Endothelial cell (in vitro differentiated cells): ENCODE measurements around the gene RER1. TPM values are rescaled to one million over a fixed set of nuclear protein-coding genes. Genes with fewer than 3 reads are reported as not detected.

Experiments
- DNase-seq: peaks from one replicate; pipeline ENCODE4 v3.0.0; 2021; ENCODE audit warnings: low spot score
- H3K27ac Mint-ChIP-seq: one replicate; pipeline ENCODE4 v1.8.0; 2021; ENCODE audit warnings: mixed read lengths, inconsistent platforms; ENCODE audit not compliant: unreplicated experiment
- H3K27me3 Mint-ChIP-seq: one replicate; pipeline ENCODE4 v1.8.0; 2021; ENCODE audit warnings: mild to moderate bottlenecking, moderate library complexity, mixed read lengths, inconsistent platforms; ENCODE audit not compliant: unreplicated experiment
- H3K36me3 Mint-ChIP-seq: one replicate; pipeline ENCODE4 v1.8.0; 2021; ENCODE audit warnings: mild to moderate bottlenecking, low read depth, mixed read lengths, inconsistent platforms; ENCODE audit not compliant: unreplicated experiment
- H3K4me1 Mint-ChIP-seq: one replicate; pipeline ENCODE4 v1.8.0; 2021; ENCODE audit warnings: mild to moderate bottlenecking, mixed read lengths, inconsistent platforms; ENCODE audit not compliant: unreplicated experiment
- H3K4me3 Mint-ChIP-seq: one replicate; pipeline ENCODE4 v1.8.0; 2021; ENCODE audit warnings: mild to moderate bottlenecking, mixed read lengths, inconsistent platforms; ENCODE audit not compliant: unreplicated experiment
- H3K9me3 Mint-ChIP-seq: one replicate; pipeline ENCODE4 v1.8.0; 2021; ENCODE audit warnings: mixed read lengths, inconsistent platforms; ENCODE audit not compliant: unreplicated experiment
- total RNA-seq: library from RNA; stranded (reverse); fragmentation: NEBNext Ultra II Directional; extraction: Animal tissue kit (Norgen Biotek cat#: 25700); gene quantifications from one replicate; pipeline ENCODE4 v1.2.1, GENCODE V29; 2021; ENCODE audit not compliant: unreplicated experiment
- TF ChIP-seq, protein P1 (sequence below): fragments of 200-600 bp; sonication (generic); IDR thresholded peaks from one replicate; pipeline ENCODE4 v1.5.0; 2021; ENCODE audit warnings: antibody characterized with exemption; ENCODE audit not compliant: unreplicated experiment

Gene RER1
- total RNA-seq, 1 donor from 2014 or later: 141 TPM

GRCh38 chr1:2445823-2446215 lies 54.2 kb downstream of the RER1 start:
- TF ChIP-seq, protein P1, sequence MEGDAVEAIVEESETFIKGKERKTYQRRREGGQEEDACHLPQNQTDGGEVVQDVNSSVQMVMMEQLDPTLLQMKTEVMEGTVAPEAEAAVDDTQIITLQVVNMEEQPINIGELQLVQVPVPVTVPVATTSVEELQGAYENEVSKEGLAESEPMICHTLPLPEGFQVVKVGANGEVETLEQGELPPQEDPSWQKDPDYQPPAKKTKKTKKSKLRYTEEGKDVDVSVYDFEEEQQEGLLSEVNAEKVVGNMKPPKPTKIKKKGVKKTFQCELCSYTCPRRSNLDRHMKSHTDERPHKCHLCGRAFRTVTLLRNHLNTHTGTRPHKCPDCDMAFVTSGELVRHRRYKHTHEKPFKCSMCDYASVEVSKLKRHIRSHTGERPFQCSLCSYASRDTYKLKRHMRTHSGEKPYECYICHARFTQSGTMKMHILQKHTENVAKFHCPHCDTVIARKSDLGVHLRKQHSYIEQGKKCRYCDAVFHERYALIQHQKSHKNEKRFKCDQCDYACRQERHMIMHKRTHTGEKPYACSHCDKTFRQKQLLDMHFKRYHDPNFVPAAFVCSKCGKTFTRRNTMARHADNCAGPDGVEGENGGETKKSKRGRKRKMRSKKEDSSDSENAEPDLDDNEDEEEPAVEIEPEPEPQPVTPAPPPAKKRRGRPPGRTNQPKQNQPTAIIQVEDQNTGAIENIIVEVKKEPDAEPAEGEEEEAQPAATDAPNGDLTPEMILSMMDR: no peak
- Mint-ChIP-seq H3K27me3 (peaks cover 5% of the 10 kb centered on the region), H3K4me3 (no peak overlapping the region), H3K36me3 (no peaks in the 10 kb centered on the region), H3K27ac (no peak overlapping the region), H3K4me1 (no peaks in the 10 kb centered on the region), H3K9me3 (no peaks in the 10 kb centered on the region)
- no peak for DNase-seq

DNA sequence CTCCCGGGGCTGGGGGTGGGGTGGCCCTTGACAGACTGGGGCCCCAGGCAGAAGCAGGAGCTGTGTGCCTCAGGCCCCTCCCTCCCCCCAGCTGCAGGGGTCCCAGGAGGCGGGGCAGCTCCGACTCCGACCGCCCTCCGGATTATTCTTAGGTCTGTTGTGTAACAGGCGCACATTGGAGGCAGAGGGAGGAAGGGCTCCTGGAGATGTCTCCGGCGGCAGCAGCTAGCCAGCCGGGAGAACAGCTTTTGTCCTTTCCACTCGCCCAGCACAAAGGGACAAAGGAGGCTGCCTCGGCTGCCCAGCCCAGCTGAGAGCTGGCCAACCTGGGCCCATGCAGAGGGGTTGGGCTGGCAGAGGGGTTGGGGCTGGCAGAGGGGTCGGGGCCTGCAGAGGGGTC lies 54.8 kb downstream of the RER1 start:
- no peaks in the 10 kb centered on the region for H3K36me3 Mint-ChIP-seq
- H3K4me3 Mint-ChIP-seq: no peak overlapping the region
- H3K4me1 Mint-ChIP-seq: no peaks in the 10 kb centered on the region
- H3K27me3 Mint-ChIP-seq: peaks cover 5% of the 10 kb centered on the region
- TF ChIP-seq, protein P1: no peak
- no peak for DNase-seq
- no peak overlapping the region for H3K27ac Mint-ChIP-seq
- H3K9me3 Mint-ChIP-seq: no peaks in the 10 kb centered on the region

DNA sequence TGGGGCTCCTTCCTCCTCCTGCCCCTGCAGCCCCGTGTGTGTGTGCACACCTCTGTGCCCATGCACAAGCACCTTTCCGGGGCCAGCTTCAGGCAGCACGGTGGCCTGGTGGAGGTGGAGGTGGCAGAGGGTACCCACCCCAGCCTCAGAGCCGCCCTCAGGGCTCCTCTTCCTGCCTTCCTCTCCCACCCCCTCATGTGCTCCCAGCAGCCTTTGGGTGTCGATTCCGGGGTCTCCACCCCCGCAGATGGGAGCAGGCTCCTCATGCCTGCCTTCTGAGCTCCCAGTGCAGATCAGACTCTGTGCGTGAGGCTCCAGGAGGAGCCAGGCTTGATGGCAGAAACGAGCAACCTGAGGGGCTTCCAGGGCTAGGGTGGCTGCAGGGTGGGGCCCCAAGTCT lies 55.2 kb downstream of the RER1 start:
- H3K36me3 Mint-ChIP-seq: no peaks in the 10 kb centered on the region
- TF ChIP-seq, protein P1: no peak
- no peak for DNase-seq
- H3K4me1 Mint-ChIP-seq: no peaks in the 10 kb centered on the region
- H3K27me3 Mint-ChIP-seq: peaks cover 5% of the 10 kb centered on the region
- H3K4me3 Mint-ChIP-seq: no peak overlapping the region
- no peaks in the 10 kb centered on the region for H3K9me3 Mint-ChIP-seq
- H3K27ac Mint-ChIP-seq: no peak overlapping the region

GRCh38 chr1:2447276-2448097 lies 55.8 kb downstream of the RER1 start:
- Mint-ChIP-seq H3K27ac (no peak overlapping the region), H3K4me3 (no peak overlapping the region), H3K9me3 (no peaks in the 10 kb centered on the region), H3K27me3 (peaks cover 5% of the 10 kb centered on the region), H3K4me1 (no peaks in the 10 kb centered on the region), H3K36me3 (no peaks in the 10 kb centered on the region)
- no peak for DNase-seq
- TF ChIP-seq, protein P1: no peak

DNA sequence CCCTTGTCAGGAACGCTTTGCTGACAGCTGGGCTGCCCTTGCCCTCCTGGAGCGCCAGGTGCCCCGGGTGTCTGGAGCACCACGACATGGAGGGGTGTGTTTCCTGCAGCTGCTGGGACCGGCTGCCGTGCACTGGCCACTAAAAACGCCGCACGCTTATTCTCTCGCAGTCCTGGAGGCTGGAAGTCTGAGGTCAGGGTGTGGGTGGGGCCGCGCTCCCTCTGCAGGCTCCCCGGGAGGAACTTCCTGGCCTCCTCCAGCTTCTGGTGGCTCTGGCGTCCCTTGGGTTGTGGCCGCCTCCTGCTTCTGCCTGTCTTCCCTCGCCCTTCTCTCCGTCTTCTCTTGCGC lies 56.4 kb downstream of the RER1 start:
- no peaks in the 10 kb centered on the region for H3K9me3 Mint-ChIP-seq
- TF ChIP-seq, protein P1: no peak
- peaks cover 4% of the 10 kb centered on the region for H3K27me3 Mint-ChIP-seq
- no peak overlapping the region for H3K4me3 Mint-ChIP-seq
- DNase-seq: no peak
- no peaks in the 10 kb centered on the region for H3K36me3 Mint-ChIP-seq
- H3K27ac Mint-ChIP-seq: no peak overlapping the region
- H3K4me1 Mint-ChIP-seq: no peaks in the 10 kb centered on the region
